ENCODE results near the gene PLK5. TPM values are rescaled to one million over a fixed set of nuclear protein-coding genes. Genes with fewer than 3 reads are reported as not detected.

PLK5 gene
- total RNA-seq, 1 donor from 2014 or later: 0.12 TPM

GRCh38 chr19:1563251-1563650, 39.4 kb downstream of the PLK5 start:
- Mint-ChIP-seq H3K36me3 (ENCODE audit: low read depth) (no peaks in the 10 kb centered on the region), H3K9me3 (ENCODE audit: low read depth) (no peaks in the 10 kb centered on the region), H3K4me1 (ENCODE audit: low read depth) (peaks cover 23% of the 10 kb centered on the region), H3K27ac (ENCODE audit: unreplicated experiment) (peak overlapping the region; percentile 15), H3K27me3 (ENCODE audit: low read depth) (no peaks in the 10 kb centered on the region), H3K4me3 (ENCODE audit: unreplicated experiment) (no peak overlapping the region)
- TF ChIP-seq CTCF (IDR thresholded peaks at IDR 0.05): no peak
- DNase-seq (ENCODE audit: low spot score): no peak

DNA sequence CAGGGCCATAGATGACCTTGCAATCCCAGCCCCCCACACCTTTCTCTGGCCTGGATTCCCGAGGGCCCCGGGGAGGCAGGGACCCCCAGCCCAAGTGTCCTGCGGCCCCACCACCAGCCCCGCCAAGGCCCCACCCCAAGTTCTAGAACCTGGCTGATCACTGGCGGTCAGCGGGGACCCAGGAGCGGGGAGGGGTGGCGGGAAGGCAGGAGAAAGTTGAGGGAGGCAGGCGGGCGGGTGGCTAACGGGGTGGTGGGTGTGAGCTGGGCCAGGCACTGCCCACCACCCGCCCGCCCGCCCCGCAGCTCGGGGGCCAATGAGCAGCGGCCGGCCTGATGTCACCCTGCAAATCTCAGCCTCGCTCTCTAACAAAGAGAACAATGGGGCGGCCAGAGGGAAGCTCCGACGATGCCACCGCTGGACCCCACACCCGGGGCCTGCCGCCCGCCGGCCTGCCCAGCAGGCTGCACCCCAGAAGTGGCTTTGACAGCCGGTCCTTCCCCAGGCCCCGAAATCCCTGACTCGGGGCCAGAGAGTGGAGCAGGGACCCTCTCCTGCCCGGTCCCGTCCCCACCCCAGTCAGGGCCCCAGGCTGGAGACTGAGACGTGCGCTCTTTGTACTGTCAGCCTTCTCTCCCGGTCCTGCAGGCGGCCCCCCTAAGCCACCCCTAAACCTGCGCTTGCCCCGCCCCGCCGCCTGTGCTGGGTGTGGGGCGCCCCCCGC, 42.7 kb downstream of the PLK5 start:
- H3K4me3 Mint-ChIP-seq (ENCODE audit: unreplicated experiment): peak overlapping the region; percentile 66
- peak overlapping the region; percentile 36 for H3K27ac Mint-ChIP-seq (ENCODE audit: unreplicated experiment)
- peak; percentile 26 for TF ChIP-seq CTCF (IDR thresholded peaks at IDR 0.05)
- no peak for DNase-seq (ENCODE audit: low spot score)
- H3K36me3 Mint-ChIP-seq (ENCODE audit: low read depth): no peaks in the 10 kb centered on the region
- peaks cover 23% of the 10 kb centered on the region for H3K4me1 Mint-ChIP-seq (ENCODE audit: low read depth)
- H3K27me3 Mint-ChIP-seq (ENCODE audit: low read depth): no peaks in the 10 kb centered on the region
- H3K9me3 Mint-ChIP-seq (ENCODE audit: low read depth): no peaks in the 10 kb centered on the region

GRCh38 chr19:1567116-1567847, 43.4 kb downstream of the PLK5 start:
- Mint-ChIP-seq H3K4me3 (ENCODE audit: unreplicated experiment) (peak overlapping the region; percentile 70), H3K9me3 (ENCODE audit: low read depth) (no peaks in the 10 kb centered on the region), H3K4me1 (ENCODE audit: low read depth) (peaks cover 23% of the 10 kb centered on the region), H3K27me3 (ENCODE audit: low read depth) (no peaks in the 10 kb centered on the region), H3K36me3 (ENCODE audit: low read depth) (no peaks in the 10 kb centered on the region), H3K27ac (ENCODE audit: unreplicated experiment) (peak overlapping the region; percentile 83)
- no peak for DNase-seq (ENCODE audit: low spot score)
- no peak for TF ChIP-seq CTCF (IDR thresholded peaks at IDR 0.05)

DNA sequence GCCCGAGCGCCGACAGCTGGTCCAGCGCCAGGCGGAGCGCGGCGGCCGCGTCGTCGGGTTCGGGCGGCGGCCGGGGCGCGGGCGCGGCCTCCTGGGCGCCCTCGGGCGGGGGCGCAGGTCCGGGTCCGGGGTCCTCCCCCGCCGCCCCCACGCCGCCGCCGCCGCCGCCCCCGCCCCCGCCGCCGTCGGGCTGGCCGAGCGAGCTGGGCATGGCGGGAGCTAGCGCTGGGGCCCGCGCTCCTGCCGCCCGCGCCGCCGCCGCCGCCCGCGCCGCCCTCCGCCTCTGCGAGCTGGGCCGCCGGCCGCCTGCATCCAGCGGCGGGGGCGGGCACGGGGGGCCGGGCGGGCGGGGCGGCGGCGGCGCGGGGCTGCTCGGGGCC, 44.0 kb downstream of the PLK5 start:
- Mint-ChIP-seq H3K36me3 (ENCODE audit: low read depth) (no peaks in the 10 kb centered on the region), H3K27me3 (ENCODE audit: low read depth) (no peaks in the 10 kb centered on the region), H3K27ac (ENCODE audit: unreplicated experiment) (no peak overlapping the region), H3K4me1 (ENCODE audit: low read depth) (peaks cover 23% of the 10 kb centered on the region), H3K9me3 (ENCODE audit: low read depth) (no peaks in the 10 kb centered on the region), H3K4me3 (ENCODE audit: unreplicated experiment) (no peak overlapping the region)
- no peak for TF ChIP-seq CTCF (IDR thresholded peaks at IDR 0.05)
- DNase-seq (ENCODE audit: low spot score): no peak

DNA sequence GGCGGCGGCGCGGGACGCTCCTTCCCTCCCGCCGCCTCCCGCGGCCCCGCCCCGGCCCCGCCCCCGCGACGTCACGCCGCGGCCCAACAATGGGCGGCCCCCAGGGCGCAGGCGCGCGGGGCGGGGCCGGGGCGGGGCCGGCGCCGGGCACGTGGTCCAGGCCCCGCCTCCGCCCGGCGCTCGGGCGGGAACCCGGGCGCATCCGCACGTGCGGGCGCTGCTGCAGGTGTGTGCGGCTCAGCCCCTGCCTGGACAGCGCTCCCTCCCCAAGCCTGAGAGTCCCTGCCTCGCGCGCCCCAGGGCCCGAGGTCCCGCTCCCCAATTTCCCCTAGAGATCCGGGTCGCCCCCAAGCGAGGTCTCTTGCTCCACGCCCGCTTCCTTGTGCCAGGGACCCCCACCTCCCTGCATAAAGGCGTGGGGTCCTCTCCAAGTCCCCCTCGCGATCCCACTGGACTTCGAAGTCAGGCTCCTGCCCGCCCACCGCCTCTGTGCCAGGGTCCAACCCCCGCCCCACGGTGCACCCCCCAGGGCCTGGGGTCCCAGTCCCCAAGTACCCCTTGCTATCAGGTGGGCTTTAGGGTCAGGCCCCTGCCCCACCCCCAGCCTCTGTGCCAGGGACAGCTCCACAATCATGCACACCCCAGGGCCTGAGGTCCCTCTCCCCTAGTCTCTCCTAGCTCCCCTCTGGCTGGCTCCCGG, 44.6 kb downstream of the PLK5 start, which contains the start of gene MEX3D:
Gene MEX3D (minus strand): TSS at position 6 of the 700 bp plus-strand sequence. CDS start 267 bp downstream, outside the sequence.
- H3K4me3 Mint-ChIP-seq (ENCODE audit: unreplicated experiment): peak within 1 kb of the TSS; percentile 70
- DNase-seq (ENCODE audit: low spot score): no peak
- H3K27ac Mint-ChIP-seq (ENCODE audit: unreplicated experiment): peak within 1 kb of the TSS; percentile 83
- H3K4me1 Mint-ChIP-seq (ENCODE audit: low read depth): peaks cover 20% of the 10 kb centered on the region
- H3K36me3 Mint-ChIP-seq (ENCODE audit: low read depth): no peaks in the 10 kb centered on the region
- no peaks in the 10 kb centered on the region for H3K9me3 Mint-ChIP-seq (ENCODE audit: low read depth)
- H3K27me3 Mint-ChIP-seq (ENCODE audit: low read depth): no peaks in the 10 kb centered on the region
- TF ChIP-seq CTCF (IDR thresholded peaks at IDR 0.05): no peak

Measured in chondrocyte (in vitro differentiated cells).